Pancreas (tissue), 10 donors: ENCODE results near the gene UQCRHL. TPM values are rescaled to one million over a fixed set of nuclear protein-coding genes. Genes with fewer than 3 reads are reported as not detected.
"Not testable (repeated sequence)": the region's sequence is repeated elsewhere in the genome, so short reads cannot be mapped to it uniquely, and the experiment has no call there.

Experiments used
- ATAC-seq, 4 donors: fragments of 200-7000 bp; cut with Tn5 transposase; one replicate each; pipeline versions ENCODE4 v1.8.0 to v1.9.1; 2020; ENCODE audit warnings: mild to moderate bottlenecking in 4 of 4, moderate library complexity in 4 of 4
- DNase-seq, 6 donors: peaks; one replicate each; pipeline ENCODE4 v3.0.0-alpha.2; 2020
- FAIRE-seq: peaks from 2 replicates; lab custom pipeline; 2012; peaks lifted over from hg19 to GRCh38; lab: Jason Lieb, UNC
- H3K27ac ChIP-seq, 4 donors: fragments of 200-600 bp; sonication (generic); 1 replicate in 3 of 4; 2 replicates in 1 of 4; pipeline versions ENCODE4 v1.5.0 to v1.8.0; 2020
- H3K27me3 ChIP-seq, 4 donors: fragments of 200-600 bp; one replicate each; pipeline ENCODE4 v1.8.0; 2021
- H3K36me3 ChIP-seq, 3 donors: fragments of 200-600 bp; sonication (generic) in 1 of 3; one replicate each; pipeline versions ENCODE4 v1.5.0 to v1.8.0; 2020 to 2021
- H3K4me1 ChIP-seq, 3 donors: fragments of 200-600 bp; one replicate each; pipeline ENCODE4 v1.8.0; 2021
- H3K4me3 ChIP-seq, 4 donors: fragments of 200-600 bp; sonication (generic) in 2 of 4; one replicate each; pipeline versions ENCODE4 v1.5.0 to v1.8.0; 2020 to 2021
- H3K9me3 ChIP-seq, 4 donors: fragments of 200-600 bp; one replicate each; pipeline ENCODE4 v1.8.0; 2021
- CTCF ChIP-seq, 4 donors: fragments of 200-600 bp; sonication (generic) in 3 of 4; IDR thresholded peaks; one replicate each; pipeline versions ENCODE4 v1.5.0 to v1.8.0; 2021; ENCODE audit warnings: antibody characterized with exemption in 4 of 4
- WGBS, 2 donors: extraction: QIAGEN DNeasy Blood & Tissue Kit; methylation state at CpG; one replicate each; pipeline ENCODE4 v1.1.7; 2013; 5-methylcytosine and 5-hydroxymethylcytosine counted together
- intact Hi-C, 3 donors: fragments of 100-400 bp; cut with DNase I; formaldehyde crosslinking; loops; one replicate each; pipeline versions ENCODE4 v1.11.1 to v1.14.2; 2022
- polyA plus RNA-seq, 2 donors: library from polyadenylated mRNA; stranded (reverse); fragments of 200-250 nt; gene quantifications; one replicate each; pipeline ENCODE4 v1.2.3, GENCODE V29; 2013
- total RNA-seq, 6 donors: library from RNA; stranded (reverse); fragmentation: NEBNext Ultra II Directional in 4 of 6; extraction: Animal tissue kit (Norgen Biotek cat#: 25700) in 4 of 6; gene quantifications; one replicate each; pipeline versions ENCODE4 v1.2.1 to v1.2.4, GENCODE V29; 2021 to 2023
- donor health status: healthy with polysubstance abuse.
- donor health status: DM: no; HTN: no; CAD: no; lungs with moderate emphysema.
- donor health status: DM: no; HTN: no; CAD: no.
- donor health status: control.
- donor health status: control.
- donor health status: Bipolar disorder and iron deficiency.
- donor health status: DM: yes; HTN: yes; CAD: no.
- donor health status: DM: no; HTN: no; CAD: no.
- donor health status: DM: no; HTN: no; CAD: no.
- donor health status: DM: yes; HTN: yes; CAD: no.

Gene UQCRHL
- total and polyA plus RNA-seq, 8 donors = 0.35 to 1.5 (median 0.67) TPM

GRCh38 chr1:15837931-15838330 lies 30.5 kb upstream of the UQCRHL start:
- Histone ChIP-seq H3K27me3 (no peaks in the 10 kb centered on the region), H3K4me1 (peaks cover 0 to 3% (median 2%) of the 10 kb centered on the region in 3 donors), H3K4me3 (no peak overlapping the region), H3K9me3 (no peaks in the 10 kb centered on the region), H3K36me3 (no peaks in the 10 kb centered on the region), H3K27ac (no peak overlapping the region)
- 92 to 93% methylated on average over 7 of the region's 7 CpGs for WGBS, 2 donors
- DNase-seq = peak in 1 of 6 donors; percentile 27
- no peak for ATAC-seq
- intact Hi-C loops = no loop called here
- TF ChIP-seq CTCF (IDR thresholded peaks at IDR 0.05) = no peak
- no peak for FAIRE-seq

- Histone ChIP-seq H3K4me1 (peaks cover 0 to 6% (median 5%) of the 10 kb centered on the region in 3 donors), H3K36me3 (no peaks in the 10 kb centered on the region), H3K27me3 (no peaks in the 10 kb centered on the region), H3K4me3 (peak overlapping the region in 3 of 4 donors; percentile 26 to 69 (median 62)), H3K27ac (peak overlapping the region; percentile 97 to 100 (median 98)), H3K9me3 (no peaks in the 10 kb centered on the region)
- WGBS, 2 donors = 72 to 73% methylated on average over 62 of the region's 62 CpGs
- no peak for TF ChIP-seq CTCF (IDR thresholded peaks at IDR 0.05)
- FAIRE-seq = no peak
- DNase-seq = peak; percentile 29 to 76 (median 51)
- no peak for ATAC-seq
- intact Hi-C loops = no loop called here
Observed at GRCh38 chr1:15836772-15837669, 29.6 kb upstream of the UQCRHL start.

- H3K27me3 ChIP-seq, intact Hi-C loops, H3K36me3 ChIP-seq, H3K4me1 ChIP-seq, FAIRE-seq, ATAC-seq, H3K9me3 ChIP-seq: not testable (repeated sequence)
- WGBS, 2 donors = 67 to 70% methylated on average over 14 of the region's 14 CpGs
- peak in 2 of 6 donors; percentile 24 to 50 for DNase-seq
- Histone ChIP-seq H3K27ac (peak overlapping the region; percentile 97 to 100 (median 98)), H3K4me3 (peak overlapping the region in 3 of 4 donors; percentile 26 to 69 (median 62))
Observed at GRCh38 chr1:15836511-15836771, 29.0 kb upstream of the UQCRHL start.

- Histone ChIP-seq H3K9me3 (no peaks in the 10 kb centered on the region), H3K4me3 (peak overlapping the region; percentile 49 to 78 (median 66)), H3K27me3 (no peaks in the 10 kb centered on the region), H3K27ac (peak overlapping the region; percentile 97 to 100 (median 98)), H3K36me3 (no peaks in the 10 kb centered on the region), H3K4me1 (peaks cover 0 to 6% (median 5%) of the 10 kb centered on the region in 3 donors)
- DNase-seq (peak; percentile 99 to 100 (median 99)), ATAC-seq (peak; percentile 84 to 92 (median 86)), FAIRE-seq (no peak)
- intact Hi-C loops = no loop called here
- TF ChIP-seq CTCF (IDR thresholded peaks at IDR 0.05) = no peak
- WGBS, 2 donors = 1 to 2% methylated on average over 66 of the region's 66 CpGs
Observed at GRCh38 chr1:15835741-15836510, 28.5 kb upstream of the UQCRHL start.

GRCh38 chr1:15835205-15835740 lies 27.8 kb upstream of the UQCRHL start:
- H3K27me3 ChIP-seq = no peaks in the 10 kb centered on the region
- H3K9me3 ChIP-seq = no peaks in the 10 kb centered on the region
- H3K4me3 ChIP-seq = peak overlapping the region; percentile 49 to 78 (median 66)
- FAIRE-seq = no peak
- peak; percentile 9 to 30 (median 20) for ATAC-seq
- no peaks in the 10 kb centered on the region for H3K36me3 ChIP-seq
- TF ChIP-seq CTCF (IDR thresholded peaks at IDR 0.05) = no peak
- WGBS, 2 donors = 0% methylated on average over 37 of the region's 37 CpGs
- H3K27ac ChIP-seq = peak overlapping the region; percentile 97 to 100 (median 98)
- no peak for DNase-seq
- H3K4me1 ChIP-seq = peaks cover 0 to 6% (median 5%) of the 10 kb centered on the region in 3 donors
- intact Hi-C loops = no loop called here
